GM23338 (cell line): Measurements from ENCODE around the gene IGFBP4.

Source experiments
- CREB1 ChIP-seq: fragments of 250-450 bp; sonication (Bioruptor Pico); IDR thresholded peaks from 2 replicates; pipeline ENCODE4 v1.5.0; 2020; ENCODE audit warnings: low read depth, mild to moderate bottlenecking, moderate library complexity
- ETS1 ChIP-seq: IDR thresholded peaks from 2 replicates; pipeline ENCODE4 v1.6.1; 2016; ENCODE audit warnings: antibody characterized with exemption
- EZH2 ChIP-seq: fragments of 200-600 bp; sonication (generic); IDR thresholded peaks from one replicate; pipeline ENCODE4 v1.8.0; 2017; ENCODE audit warnings: antibody characterized with exemption, mild to moderate bottlenecking, low read depth; ENCODE audit not compliant: unreplicated experiment
- EZH2phosphoT487 ChIP-seq: fragments of 200-600 bp; sonication (generic); IDR thresholded peaks from one replicate; pipeline ENCODE4 v1.8.1; 2018; ENCODE audit warnings: antibody characterized with exemption; ENCODE audit not compliant: unreplicated experiment
- JUNB ChIP-seq: IDR thresholded peaks from one replicate; pipeline ENCODE4 v1.6.1; 2016; ENCODE audit warnings: antibody characterized with exemption; ENCODE audit not compliant: unreplicated experiment
- NANOG ChIP-seq: IDR thresholded peaks from 2 replicates; pipeline ENCODE4 v1.6.1; 2016; ENCODE audit warnings: antibody characterized with exemption, borderline replicate concordance
- POLR2AphosphoS5 ChIP-seq: IDR thresholded peaks from 2 replicates; pipeline ENCODE4 v1.6.1; 2016; ENCODE audit warnings: antibody characterized with exemption, low read depth
- STAT1 ChIP-seq: IDR thresholded peaks from one replicate; pipeline ENCODE4 v1.6.1; 2016; ENCODE audit warnings: antibody characterized with exemption; ENCODE audit not compliant: unreplicated experiment
- ZNF114 ChIP-seq: fragments of 250-450 bp; sonication (Bioruptor Pico); IDR thresholded peaks from 2 replicates; pipeline ENCODE4 v1.5.0; 2020; ENCODE audit warnings: mild to moderate bottlenecking, moderate library complexity
- ZNF331 ChIP-seq: fragments of 250-450 bp; sonication (Bioruptor Pico); IDR thresholded peaks from 2 replicates; pipeline ENCODE4 v1.5.0; 2020; ENCODE audit warnings: low read depth, mild to moderate bottlenecking, moderate library complexity
- TF ChIP-seq, protein P1 (sequence below), 2 experiments: fragments of 200-600 bp in 1 of 2; sonication (generic) in 1 of 2; conservative IDR thresholded peaks; 2 replicates each; pipeline versions ENCODE4 v1.5.1 to v1.6.1; 2016 to 2017; ENCODE audit warnings: antibody characterized with exemption in 2 of 2, low read depth in 2 of 2, mild to moderate bottlenecking in 2 of 2, moderate library complexity in 1 of 2
- TF ChIP-seq, protein P2 (sequence below): fragments of 250-450 bp; sonication (Bioruptor Pico); IDR thresholded peaks from 2 replicates; pipeline ENCODE4 v1.5.0; 2020; ENCODE audit warnings: mild to moderate bottlenecking, moderate library complexity
- TF ChIP-seq, protein P3 (sequence below): IDR thresholded peaks from one replicate; pipeline ENCODE4 v1.6.1; 2018; ENCODE audit warnings: antibody characterized with exemption; ENCODE audit not compliant: unreplicated experiment

- TF ChIP-seq, protein P1, sequence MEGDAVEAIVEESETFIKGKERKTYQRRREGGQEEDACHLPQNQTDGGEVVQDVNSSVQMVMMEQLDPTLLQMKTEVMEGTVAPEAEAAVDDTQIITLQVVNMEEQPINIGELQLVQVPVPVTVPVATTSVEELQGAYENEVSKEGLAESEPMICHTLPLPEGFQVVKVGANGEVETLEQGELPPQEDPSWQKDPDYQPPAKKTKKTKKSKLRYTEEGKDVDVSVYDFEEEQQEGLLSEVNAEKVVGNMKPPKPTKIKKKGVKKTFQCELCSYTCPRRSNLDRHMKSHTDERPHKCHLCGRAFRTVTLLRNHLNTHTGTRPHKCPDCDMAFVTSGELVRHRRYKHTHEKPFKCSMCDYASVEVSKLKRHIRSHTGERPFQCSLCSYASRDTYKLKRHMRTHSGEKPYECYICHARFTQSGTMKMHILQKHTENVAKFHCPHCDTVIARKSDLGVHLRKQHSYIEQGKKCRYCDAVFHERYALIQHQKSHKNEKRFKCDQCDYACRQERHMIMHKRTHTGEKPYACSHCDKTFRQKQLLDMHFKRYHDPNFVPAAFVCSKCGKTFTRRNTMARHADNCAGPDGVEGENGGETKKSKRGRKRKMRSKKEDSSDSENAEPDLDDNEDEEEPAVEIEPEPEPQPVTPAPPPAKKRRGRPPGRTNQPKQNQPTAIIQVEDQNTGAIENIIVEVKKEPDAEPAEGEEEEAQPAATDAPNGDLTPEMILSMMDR (conservative IDR thresholded peaks at IDR 0.05; ENCODE audit: low read depth in 2 of 2), result no peak
- no peak for TF ChIP-seq EZH2
- no peak for TF ChIP-seq JUNB
- TF ChIP-seq POLR2AphosphoS5, result no peak
- TF ChIP-seq ZNF331 (CRISPR knock-in tag), result no peak
- TF ChIP-seq, protein P2, sequence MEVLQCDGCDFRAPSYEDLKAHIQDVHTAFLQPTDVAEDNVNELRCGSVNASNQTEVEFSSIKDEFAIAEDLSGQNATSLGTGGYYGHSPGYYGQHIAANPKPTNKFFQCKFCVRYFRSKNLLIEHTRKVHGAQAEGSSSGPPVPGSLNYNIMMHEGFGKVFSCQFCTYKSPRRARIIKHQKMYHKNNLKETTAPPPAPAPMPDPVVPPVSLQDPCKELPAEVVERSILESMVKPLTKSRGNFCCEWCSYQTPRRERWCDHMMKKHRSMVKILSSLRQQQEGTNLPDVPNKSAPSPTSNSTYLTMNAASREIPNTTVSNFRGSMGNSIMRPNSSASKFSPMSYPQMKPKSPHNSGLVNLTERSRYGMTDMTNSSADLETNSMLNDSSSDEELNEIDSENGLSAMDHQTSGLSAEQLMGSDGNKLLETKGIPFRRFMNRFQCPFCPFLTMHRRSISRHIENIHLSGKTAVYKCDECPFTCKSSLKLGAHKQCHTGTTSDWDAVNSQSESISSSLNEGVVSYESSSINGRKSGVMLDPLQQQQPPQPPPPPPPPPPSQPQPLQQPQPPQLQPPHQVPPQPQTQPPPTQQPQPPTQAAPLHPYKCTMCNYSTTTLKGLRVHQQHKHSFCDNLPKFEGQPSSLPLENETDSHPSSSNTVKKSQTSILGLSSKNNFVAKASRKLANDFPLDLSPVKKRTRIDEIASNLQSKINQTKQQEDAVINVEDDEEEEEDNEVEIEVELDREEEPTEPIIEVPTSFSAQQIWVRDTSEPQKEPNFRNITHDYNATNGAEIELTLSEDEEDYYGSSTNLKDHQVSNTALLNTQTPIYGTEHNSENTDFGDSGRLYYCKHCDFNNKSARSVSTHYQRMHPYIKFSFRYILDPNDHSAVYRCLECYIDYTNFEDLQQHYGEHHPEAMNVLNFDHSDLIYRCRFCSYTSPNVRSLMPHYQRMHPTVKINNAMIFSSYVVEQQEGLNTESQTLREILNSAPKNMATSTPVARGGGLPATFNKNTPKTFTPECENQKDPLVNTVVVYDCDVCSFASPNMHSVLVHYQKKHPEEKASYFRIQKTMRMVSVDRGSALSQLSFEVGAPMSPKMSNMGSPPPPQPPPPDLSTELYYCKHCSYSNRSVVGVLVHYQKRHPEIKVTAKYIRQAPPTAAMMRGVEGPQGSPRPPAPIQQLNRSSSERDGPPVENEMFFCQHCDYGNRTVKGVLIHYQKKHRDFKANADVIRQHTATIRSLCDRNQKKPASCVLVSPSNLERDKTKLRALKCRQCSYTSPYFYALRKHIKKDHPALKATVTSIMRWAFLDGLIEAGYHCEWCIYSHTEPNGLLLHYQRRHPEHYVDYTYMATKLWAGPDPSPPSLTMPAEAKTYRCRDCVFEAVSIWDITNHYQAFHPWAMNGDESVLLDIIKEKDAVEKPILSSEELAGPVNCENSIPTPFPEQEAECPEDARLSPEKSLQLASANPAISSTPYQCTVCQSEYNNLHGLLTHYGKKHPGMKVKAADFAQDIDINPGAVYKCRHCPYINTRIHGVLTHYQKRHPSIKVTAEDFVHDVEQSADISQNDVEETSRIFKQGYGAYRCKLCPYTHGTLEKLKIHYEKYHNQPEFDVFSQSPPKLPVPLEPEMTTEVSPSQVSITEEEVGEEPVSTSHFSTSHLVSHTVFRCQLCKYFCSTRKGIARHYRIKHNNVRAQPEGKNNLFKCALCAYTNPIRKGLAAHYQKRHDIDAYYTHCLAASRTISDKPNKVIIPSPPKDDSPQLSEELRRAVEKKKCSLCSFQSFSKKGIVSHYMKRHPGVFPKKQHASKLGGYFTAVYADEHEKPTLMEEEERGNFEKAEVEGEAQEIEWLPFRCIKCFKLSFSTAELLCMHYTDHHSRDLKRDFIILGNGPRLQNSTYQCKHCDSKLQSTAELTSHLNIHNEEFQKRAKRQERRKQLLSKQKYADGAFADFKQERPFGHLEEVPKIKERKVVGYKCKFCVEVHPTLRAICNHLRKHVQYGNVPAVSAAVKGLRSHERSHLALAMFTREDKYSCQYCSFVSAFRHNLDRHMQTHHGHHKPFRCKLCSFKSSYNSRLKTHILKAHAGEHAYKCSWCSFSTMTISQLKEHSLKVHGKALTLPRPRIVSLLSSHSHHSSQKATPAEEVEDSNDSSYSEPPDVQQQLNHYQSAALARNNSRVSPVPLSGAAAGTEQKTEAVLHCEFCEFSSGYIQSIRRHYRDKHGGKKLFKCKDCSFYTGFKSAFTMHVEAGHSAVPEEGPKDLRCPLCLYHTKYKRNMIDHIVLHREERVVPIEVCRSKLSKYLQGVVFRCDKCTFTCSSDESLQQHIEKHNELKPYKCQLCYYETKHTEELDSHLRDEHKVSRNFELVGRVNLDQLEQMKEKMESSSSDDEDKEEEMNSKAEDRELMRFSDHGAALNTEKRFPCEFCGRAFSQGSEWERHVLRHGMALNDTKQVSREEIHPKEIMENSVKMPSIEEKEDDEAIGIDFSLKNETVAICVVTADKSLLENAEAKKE (CRISPR knock-in tag), result no peak
- TF ChIP-seq STAT1, result no peak
- TF ChIP-seq CREB1 (CRISPR knock-in tag), result no peak
- no peak for TF ChIP-seq EZH2phosphoT487
- TF ChIP-seq, protein P3, sequence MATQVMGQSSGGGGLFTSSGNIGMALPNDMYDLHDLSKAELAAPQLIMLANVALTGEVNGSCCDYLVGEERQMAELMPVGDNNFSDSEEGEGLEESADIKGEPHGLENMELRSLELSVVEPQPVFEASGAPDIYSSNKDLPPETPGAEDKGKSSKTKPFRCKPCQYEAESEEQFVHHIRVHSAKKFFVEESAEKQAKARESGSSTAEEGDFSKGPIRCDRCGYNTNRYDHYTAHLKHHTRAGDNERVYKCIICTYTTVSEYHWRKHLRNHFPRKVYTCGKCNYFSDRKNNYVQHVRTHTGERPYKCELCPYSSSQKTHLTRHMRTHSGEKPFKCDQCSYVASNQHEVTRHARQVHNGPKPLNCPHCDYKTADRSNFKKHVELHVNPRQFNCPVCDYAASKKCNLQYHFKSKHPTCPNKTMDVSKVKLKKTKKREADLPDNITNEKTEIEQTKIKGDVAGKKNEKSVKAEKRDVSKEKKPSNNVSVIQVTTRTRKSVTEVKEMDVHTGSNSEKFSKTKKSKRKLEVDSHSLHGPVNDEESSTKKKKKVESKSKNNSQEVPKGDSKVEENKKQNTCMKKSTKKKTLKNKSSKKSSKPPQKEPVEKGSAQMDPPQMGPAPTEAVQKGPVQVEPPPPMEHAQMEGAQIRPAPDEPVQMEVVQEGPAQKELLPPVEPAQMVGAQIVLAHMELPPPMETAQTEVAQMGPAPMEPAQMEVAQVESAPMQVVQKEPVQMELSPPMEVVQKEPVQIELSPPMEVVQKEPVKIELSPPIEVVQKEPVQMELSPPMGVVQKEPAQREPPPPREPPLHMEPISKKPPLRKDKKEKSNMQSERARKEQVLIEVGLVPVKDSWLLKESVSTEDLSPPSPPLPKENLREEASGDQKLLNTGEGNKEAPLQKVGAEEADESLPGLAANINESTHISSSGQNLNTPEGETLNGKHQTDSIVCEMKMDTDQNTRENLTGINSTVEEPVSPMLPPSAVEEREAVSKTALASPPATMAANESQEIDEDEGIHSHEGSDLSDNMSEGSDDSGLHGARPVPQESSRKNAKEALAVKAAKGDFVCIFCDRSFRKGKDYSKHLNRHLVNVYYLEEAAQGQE, result no peak
- no peak for TF ChIP-seq ZNF114 (CRISPR knock-in tag)
- TF ChIP-seq NANOG, result no peak
- TF ChIP-seq ETS1, result no peak
Measured at GRCh38 chr17:40418428-40418706, 24.9 kb upstream of the IGFBP4 start.
